NT2/D1 (cell line): ENCODE data around the gene PIK3CB.
"Not testable (repeated sequence)": the region's sequence is repeated elsewhere in the genome, so short reads cannot be mapped to it uniquely, and the experiment has no call there.

Source experiments
- DNase-seq: peaks from one replicate; pipeline ENCODE4 v3.0.0-alpha.2; 2011; ENCODE audit warnings: low read depth, low spot score
- H3K27me3 ChIP-seq: 2 replicates; pipeline ENCODE4 v1.6.0; 2011; ENCODE audit warnings: mild to moderate bottlenecking; ENCODE audit not compliant: insufficient read length, insufficient read depth
- H3K36me3 ChIP-seq: 2 replicates; pipeline ENCODE4 v1.6.1; 2011; ENCODE audit warnings: mild to moderate bottlenecking, low read length, mixed read lengths; ENCODE audit not compliant: insufficient read depth, insufficient read length
- H3K4me1 ChIP-seq: 2 replicates; pipeline ENCODE4 v1.5.1; 2011; ENCODE audit not compliant: insufficient read depth, insufficient read length
- H3K4me3 ChIP-seq: 2 replicates; pipeline ENCODE4 v1.5.1; 2011; ENCODE audit warnings: low read depth; ENCODE audit not compliant: insufficient read length
- H3K9ac ChIP-seq: 2 replicates; pipeline ENCODE4 v1.6.0; 2011; ENCODE audit warnings: low read depth; ENCODE audit not compliant: insufficient read length
- H3K9me3 ChIP-seq: 2 replicates; pipeline ENCODE4 v1.5.1; 2011; ENCODE audit warnings: mild to moderate bottlenecking, low read length; ENCODE audit not compliant: insufficient read depth
- SUZ12 ChIP-seq: IDR thresholded peaks from 2 replicates; pipeline ENCODE4 v1.6.1; 2011; ENCODE audit not compliant: insufficient read length, insufficient read depth; ENCODE audit errors: extremely low read depth
- YY1 ChIP-seq: IDR thresholded peaks from 2 replicates; pipeline ENCODE4 v1.6.1; 2011; ENCODE audit not compliant: insufficient read length, insufficient read depth
- ZNF274 ChIP-seq: IDR thresholded peaks from 2 replicates; pipeline ENCODE4 v1.6.1; 2011; ENCODE audit warnings: mild to moderate bottlenecking, low read depth, low read length

The PIK3CB gene

DNA sequence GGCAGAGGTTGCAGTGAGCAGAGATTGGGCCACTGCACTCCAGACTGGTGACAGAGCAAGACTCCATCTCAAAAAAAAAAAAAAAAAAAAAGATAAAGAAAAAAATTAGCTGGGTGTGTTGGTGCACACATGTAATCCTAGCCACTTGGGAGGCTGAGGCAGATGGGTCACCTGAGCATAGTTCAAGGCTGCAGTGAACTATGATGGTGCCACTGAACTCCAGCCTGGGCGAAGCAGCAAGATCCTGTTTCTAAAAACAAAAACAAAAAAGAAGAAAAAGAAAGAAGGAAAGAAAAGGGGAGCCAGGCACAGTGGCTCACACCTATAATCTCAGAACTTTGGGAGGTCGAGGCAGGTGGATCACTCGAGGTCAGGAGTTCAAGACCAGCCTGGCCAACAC is 32.9 kb downstream of the PIK3CB start:
- DNase-seq = no peak
- Histone ChIP-seq H3K36me3 (peaks cover 3% of the 10 kb centered on the region), H3K4me3 (no peak overlapping the region), H3K27me3 (no peaks in the 10 kb centered on the region), H3K9me3 (no peaks in the 10 kb centered on the region), H3K4me1 (no peaks in the 10 kb centered on the region), H3K9ac (no peak overlapping the region)
- TF ChIP-seq SUZ12 (no peak), ZNF274 (no peak), YY1 (no peak)

- Histone ChIP-seq H3K9me3 (no peaks in the 10 kb centered on the region), H3K27me3 (no peaks in the 10 kb centered on the region), H3K9ac (no peak overlapping the region), H3K36me3 (peaks cover 9% of the 10 kb centered on the region), H3K4me3 (no peak overlapping the region), H3K4me1 (no peaks in the 10 kb centered on the region)
- no peak for DNase-seq
- TF ChIP-seq YY1 (no peak), ZNF274 (no peak), SUZ12 (no peak)
Measured at GRCh38 chr3:138800248-138800647, 34.5 kb downstream of the PIK3CB start.

DNA sequence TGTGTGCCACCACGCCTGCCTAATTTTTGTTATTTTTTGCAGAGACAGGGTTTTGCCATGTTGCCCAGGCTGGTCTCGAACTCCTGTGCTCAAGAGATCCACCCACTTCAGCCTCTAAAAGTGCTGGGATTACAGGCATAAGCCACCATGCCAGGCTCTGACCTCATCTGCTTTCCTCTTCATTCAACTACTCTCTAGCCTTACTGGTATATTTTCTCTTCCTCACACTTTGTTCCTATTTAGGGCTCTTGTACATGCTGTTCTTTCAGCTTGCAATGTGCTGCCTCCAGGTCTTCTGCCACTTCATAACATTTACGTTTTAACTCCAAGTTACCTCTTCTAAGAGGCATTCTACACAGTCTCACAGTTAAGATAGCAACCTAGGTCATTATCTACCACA is 34.9 kb downstream of the PIK3CB start:
- Histone ChIP-seq H3K9me3 (no peaks in the 10 kb centered on the region), H3K9ac (no peak overlapping the region)
- TF ChIP-seq YY1 (no peak), ZNF274 (no peak), SUZ12 (no peak)

GRCh38 chr3:138797508-138798038 is 37.2 kb downstream of the PIK3CB start:
- Histone ChIP-seq H3K9me3 (no peaks in the 10 kb centered on the region), H3K4me1 (no peaks in the 10 kb centered on the region), H3K36me3 (peaks cover 22% of the 10 kb centered on the region), H3K4me3 (no peak overlapping the region), H3K9ac (no peak overlapping the region), H3K27me3 (no peaks in the 10 kb centered on the region)
- TF ChIP-seq YY1 (no peak), SUZ12 (no peak), ZNF274 (no peak)
- no peak for DNase-seq

More for the DNA sequence above, 34.9 kb downstream of the PIK3CB start:
- no peak for DNase-seq
- Histone ChIP-seq H3K36me3 (peaks cover 9% of the 10 kb centered on the region), H3K4me3 (no peak overlapping the region), H3K4me1 (no peaks in the 10 kb centered on the region), H3K27me3 (no peaks in the 10 kb centered on the region)

DNA sequence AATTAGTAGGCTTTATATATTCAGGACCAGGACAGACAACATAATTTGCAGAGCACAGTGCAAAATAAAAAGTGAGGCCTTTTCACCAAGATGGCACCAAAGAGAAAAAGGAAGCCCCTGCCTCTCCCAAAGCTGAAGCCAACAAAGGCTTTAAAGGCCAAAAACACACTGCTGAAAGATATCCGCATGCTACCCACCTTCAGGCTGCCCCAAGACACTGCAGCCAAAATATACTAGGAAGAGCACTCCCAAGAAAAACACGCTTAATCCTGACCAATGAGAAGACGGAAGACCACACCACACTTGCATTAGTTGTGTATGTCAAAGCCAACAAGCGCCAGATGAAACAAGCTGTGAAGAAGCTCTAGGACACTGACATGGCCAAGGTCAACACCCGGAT is 38.0 kb downstream of the PIK3CB start:
- peaks cover 28% of the 10 kb centered on the region for H3K36me3 ChIP-seq
- H3K4me3 ChIP-seq = no peak overlapping the region
- no peaks in the 10 kb centered on the region for H3K27me3 ChIP-seq
- H3K9me3 ChIP-seq = no peaks in the 10 kb centered on the region
- H3K4me1 ChIP-seq = no peaks in the 10 kb centered on the region
- TF ChIP-seq YY1 (no peak), SUZ12 (no peak), ZNF274 (no peak)
- H3K9ac ChIP-seq = no peak overlapping the region
- DNase-seq = no peak

GRCh38 chr3:138786788-138787271 is 47.9 kb downstream of the PIK3CB start:
- no peak for DNase-seq
- H3K4me3 ChIP-seq = no peak overlapping the region
- H3K4me1 ChIP-seq = no peaks in the 10 kb centered on the region
- H3K27me3 ChIP-seq = no peaks in the 10 kb centered on the region
- peaks cover 14% of the 10 kb centered on the region; the same call in 1 of the 2 replicates for H3K9me3 ChIP-seq
- TF ChIP-seq SUZ12 (no peak), ZNF274 (no peak), YY1 (no peak)
- H3K36me3 ChIP-seq = peaks cover 24% of the 10 kb centered on the region
- no peak overlapping the region for H3K9ac ChIP-seq

DNA sequence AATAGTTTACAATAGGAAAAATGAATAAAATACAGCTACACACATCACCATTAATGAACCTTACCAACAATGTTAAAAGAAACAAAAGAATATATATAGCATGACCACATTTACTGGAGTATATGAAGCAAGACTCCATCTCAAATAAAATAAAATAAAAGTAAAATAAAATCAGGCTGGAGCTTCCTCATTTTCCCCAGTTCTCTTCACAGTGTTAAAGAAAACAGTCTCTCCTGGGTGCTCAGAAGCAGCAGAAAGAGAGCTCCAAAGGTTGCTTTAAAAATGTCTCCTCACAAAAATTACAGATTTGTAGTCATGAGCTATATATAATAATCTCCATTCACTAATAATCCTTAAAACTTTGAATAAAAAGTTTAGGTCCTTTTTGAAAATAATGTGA is 48.8 kb downstream of the PIK3CB start:
- TF ChIP-seq ZNF274 = no peak
- TF ChIP-seq YY1 = no peak
- H3K9ac ChIP-seq = no peak overlapping the region
- H3K9me3 ChIP-seq = peaks cover 14% of the 10 kb centered on the region; the same call in 1 of the 2 replicates
- no peak overlapping the region for H3K4me3 ChIP-seq
- H3K36me3 ChIP-seq = peaks cover 17% of the 10 kb centered on the region
- DNase-seq = no peak
- no peaks in the 10 kb centered on the region for H3K4me1 ChIP-seq
- H3K27me3 ChIP-seq = no peaks in the 10 kb centered on the region

DNA sequence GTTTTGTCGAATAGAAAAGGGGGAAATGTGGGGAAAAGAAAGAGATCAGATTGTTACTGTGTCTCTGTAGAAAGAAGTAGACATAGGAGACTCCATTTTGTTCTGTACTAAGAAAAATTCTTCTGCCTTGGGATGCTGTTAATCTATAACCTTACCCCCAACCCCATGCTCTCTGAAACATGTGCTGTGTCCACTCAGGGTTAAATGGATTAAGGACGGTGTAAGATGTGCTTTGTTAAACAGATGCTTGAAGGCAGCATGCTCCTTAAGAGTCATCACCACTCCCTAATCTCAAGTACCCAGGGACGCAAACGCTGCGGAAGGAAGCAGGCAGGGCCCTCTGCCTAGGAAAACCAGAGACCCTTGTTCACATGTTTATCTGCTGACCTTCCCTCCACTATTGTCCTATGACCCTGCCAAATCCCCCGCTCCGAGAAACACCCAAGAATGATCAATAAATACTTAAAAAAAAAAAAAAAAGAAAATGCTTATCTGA is 49.3 kb downstream of the PIK3CB start:
- not testable (repeated sequence) for DNase-seq, H3K9ac ChIP-seq, H3K4me3 ChIP-seq, H3K4me1 ChIP-seq, H3K27me3 ChIP-seq
- peaks cover 14% of the 10 kb centered on the region; the same call in 1 of the 2 replicates for H3K9me3 ChIP-seq
- peaks cover 17% of the 10 kb centered on the region for H3K36me3 ChIP-seq
